HG02610 (cell line): ENCODE measurements around the gene RNF223.
"Not testable (repeated sequence)": the region's sequence is repeated elsewhere in the genome, so short reads cannot be mapped to it uniquely, and the experiment has no call there.

Experiments used
- ATAC-seq: cut with Tn5 transposase; IDR thresholded peaks from one replicate; pipeline ENCODE4 v1.9.1; 2021; ENCODE audit warnings: mild to moderate bottlenecking, moderate library complexity; ENCODE audit not compliant: unreplicated experiment

The RNF223 gene

GRCh38 chr1:1074631-1075147 lies 583 bp upstream of the RNF223 start:
- no peak for ATAC-seq

- ATAC-seq: no peak
Observed at GRCh38 chr1:1072849-1073742, 1.0 kb downstream of the RNF223 start.

- ATAC-seq: no peak
Observed at GRCh38 chr1:1072299-1072848, 1.7 kb downstream of the RNF223 start.

- ATAC-seq: no peak
Observed at GRCh38 chr1:1071486-1072298, 2.4 kb downstream of the RNF223 start.

GRCh38 chr1:1069711-1070676 lies 4.1 kb downstream of the RNF223 start:
- no peak for ATAC-seq

GRCh38 chr1:1069056-1069710 lies 4.9 kb downstream of the RNF223 start:
- no peak for ATAC-seq

- ATAC-seq: no peak
Observed at GRCh38 chr1:1068517-1069055, 5.5 kb downstream of the RNF223 start.

- no peak for ATAC-seq
Observed at GRCh38 chr1:1067860-1068516, 6.1 kb downstream of the RNF223 start.

GRCh38 chr1:1067284-1067859 lies 6.7 kb downstream of the RNF223 start:
- ATAC-seq: no peak

DNA sequence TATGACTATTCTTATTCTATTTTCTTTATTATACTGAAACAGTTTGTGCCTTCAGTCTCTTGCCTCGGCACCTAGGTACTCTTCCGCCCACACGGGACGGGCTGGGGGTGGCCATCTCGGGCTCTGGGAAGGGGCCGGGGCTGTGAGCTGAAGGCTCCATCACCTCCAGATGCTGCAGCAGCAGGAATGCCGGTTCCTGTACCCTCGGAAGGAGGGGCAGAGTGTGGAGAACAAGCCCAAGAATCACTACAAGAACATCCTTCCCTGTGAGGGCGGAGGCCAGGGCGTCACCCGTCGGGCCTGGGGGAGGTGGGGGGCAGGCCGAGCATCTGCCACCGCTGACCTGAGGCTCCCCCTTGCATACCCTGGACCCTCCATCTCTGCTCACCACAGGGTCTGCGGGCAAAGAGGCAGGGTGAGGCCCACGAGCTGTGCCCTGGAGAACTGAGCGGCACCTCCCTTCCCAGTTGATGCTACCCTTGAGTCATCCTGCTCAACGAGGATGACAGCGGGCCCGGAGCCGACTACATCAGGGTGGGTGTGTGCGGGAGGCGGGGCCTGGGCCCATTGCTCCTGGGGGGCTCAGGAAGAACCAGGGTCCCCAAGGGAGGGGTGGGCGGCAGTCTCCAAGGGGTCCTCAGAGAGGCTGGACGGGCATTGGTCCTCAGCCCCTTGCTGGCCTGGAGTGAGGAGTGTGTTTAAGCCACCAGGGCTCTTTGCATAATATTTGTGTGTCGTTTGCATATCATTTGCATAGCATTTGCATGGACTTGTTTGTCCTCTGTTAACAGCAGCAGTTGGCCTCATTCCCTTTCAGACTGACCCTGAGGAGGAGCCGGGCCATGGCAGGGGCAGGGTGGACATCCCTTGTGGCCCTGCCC lies 7.5 kb downstream of the RNF223 start:
- no peak for ATAC-seq

GRCh38 chr1:1065940-1066304 lies 8.2 kb downstream of the RNF223 start:
- ATAC-seq: not testable (repeated sequence)

DNA sequence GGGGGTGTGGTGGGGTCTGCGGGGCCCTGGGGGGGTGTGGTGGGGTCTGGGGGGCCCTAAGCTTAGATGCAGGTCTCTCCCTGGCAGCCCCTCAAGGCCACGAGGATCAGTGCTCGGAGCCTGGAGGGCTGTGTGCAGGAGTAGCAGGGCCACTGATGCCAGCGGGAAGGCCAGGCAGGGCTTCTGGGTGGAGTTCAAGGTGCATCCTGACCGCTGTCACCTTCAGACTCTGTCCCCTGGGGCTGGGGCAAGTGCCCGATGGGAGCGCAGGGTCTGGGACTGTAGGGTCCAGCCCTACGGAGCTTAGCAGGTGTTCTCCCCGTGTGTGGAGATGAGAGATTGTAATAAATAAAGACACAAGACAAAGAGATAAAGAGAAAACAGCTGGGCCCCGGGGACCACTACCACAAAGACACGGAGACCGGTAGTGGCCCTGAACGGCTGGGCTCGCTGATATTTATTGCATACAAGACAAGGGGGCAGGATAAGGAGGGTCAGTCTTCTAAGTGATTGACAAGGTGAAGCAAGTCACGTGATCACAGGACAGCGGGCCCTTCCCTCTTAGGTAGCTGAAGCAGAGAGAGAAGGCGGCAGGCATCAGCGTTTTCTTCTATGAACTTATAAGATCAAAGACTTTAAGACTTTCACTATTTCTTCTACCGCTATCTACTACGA lies 8.7 kb downstream of the RNF223 start:
- ATAC-seq: no peak

DNA sequence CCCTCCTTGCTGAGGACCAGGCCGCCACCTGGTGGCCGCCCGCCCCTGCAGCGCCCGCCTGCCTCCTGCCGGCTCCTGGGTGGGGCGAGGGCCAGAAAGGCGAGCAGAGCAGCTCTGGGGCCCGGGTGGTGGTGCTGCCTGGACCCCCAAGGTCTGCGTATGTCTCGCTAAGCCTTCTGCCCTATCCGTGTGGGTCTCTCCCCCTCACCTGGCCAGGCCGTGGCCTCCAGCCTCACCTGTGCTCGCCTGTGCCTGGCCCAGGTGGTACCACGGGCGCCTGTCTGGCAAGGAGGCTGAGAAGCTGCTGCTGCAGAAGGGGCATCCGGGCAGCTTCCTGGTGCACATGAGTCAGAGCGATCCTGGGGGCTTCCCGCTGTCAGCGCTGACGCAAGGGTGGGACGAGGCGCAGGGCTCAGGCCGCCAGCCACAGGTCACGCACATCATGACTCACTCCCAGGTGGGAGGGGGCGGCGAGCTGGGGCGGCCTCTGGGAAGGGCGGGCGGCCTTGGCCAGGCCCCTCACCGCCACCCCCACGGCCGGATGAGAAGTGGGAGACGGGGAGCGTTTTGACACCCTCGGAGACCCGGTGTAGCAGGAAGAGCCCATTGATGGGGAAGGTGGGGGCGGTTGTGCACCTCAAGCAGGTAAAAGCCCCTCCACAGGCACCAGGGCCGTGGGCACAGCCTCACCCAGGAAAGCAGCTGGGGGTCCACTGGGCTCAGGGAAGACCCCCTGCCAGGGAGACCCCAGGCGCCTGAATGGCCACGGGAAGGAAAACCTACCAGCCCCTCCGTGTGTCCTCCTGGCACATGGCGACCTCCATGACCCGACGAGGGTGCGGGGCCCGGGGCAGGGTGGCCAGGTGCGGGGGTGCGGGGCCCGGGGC lies 9.9 kb downstream of the RNF223 start:
- peak; percentile 56 for ATAC-seq

- no peak for ATAC-seq
Observed at GRCh38 chr1:1063261-1063944, 10.7 kb downstream of the RNF223 start.

DNA sequence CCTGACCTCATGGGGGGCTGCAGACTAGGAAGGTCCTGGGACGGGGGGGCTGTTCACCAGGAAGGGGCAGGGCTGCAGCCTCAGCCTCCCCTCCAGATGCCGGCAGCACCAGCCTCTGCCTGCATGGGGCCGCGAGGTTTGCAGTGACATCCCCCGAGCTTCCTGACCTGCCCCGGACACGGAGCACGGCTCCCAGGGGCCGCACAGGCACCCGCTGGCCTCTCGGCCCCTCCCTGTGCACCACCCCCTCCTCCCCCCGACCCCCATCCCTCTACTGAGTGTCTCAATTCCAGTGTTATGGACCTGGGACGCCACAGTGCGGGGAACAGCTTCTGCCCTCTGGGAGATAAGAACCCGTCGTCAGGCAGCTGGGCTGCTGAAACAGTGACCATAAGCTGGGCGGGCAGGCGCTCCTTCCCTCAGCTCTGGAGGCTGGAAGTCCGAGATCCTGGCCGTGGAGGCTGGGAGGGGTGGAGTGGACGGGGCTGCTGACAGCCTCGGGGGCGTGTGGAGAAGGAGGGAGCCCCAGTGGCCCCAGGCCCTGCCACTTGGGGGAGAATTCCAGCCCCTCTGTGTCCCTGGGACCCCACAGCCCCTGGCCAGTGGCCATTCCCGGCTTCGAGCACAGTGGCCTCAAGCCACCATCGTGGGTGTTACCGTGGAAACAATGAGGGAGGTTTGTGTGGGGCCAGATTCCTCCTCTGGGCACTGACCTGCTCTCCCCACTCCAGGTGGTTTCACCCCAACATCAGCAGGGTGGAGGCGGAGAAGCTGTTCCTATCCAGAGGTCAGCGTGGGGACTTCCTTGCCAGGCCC lies 11.6 kb downstream of the RNF223 start:
- no peak for ATAC-seq
